CD4-positive, alpha-beta T cell treated with Interleukin-15 for 1 hour (primary cell): ENCODE data around the gene LYPD5.
"Not testable (repeated sequence)": the region's sequence is repeated elsewhere in the genome, so short reads cannot be mapped to it uniquely, and the experiment has no call there.

ENCODE experiments used
- DNase-seq: peaks from one replicate; pipeline ENCODE4 v3.0.0-alpha.2; 2020

The LYPD5 gene

DNA sequence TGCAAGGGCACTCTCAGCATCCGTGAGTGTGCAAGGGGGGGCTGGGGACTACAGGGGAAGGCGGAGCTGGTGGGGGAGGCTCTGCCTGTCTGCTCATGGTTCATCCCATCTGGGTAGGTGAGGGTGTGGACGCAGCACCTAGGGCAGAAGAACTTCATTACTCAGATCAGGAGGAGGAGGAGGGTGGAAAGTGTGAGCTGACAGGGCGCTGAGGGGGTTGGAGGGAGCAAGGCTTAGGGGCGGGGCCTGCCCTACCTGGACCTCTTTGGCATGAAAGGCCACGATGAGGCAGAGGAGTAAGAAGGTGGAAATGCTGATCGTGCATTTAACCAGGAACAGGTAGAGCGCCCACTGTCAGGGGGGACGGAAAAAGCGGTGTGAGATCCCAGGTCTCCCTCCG is 26.0 kb downstream of the LYPD5 start:
- DNase-seq: no peak

DNA sequence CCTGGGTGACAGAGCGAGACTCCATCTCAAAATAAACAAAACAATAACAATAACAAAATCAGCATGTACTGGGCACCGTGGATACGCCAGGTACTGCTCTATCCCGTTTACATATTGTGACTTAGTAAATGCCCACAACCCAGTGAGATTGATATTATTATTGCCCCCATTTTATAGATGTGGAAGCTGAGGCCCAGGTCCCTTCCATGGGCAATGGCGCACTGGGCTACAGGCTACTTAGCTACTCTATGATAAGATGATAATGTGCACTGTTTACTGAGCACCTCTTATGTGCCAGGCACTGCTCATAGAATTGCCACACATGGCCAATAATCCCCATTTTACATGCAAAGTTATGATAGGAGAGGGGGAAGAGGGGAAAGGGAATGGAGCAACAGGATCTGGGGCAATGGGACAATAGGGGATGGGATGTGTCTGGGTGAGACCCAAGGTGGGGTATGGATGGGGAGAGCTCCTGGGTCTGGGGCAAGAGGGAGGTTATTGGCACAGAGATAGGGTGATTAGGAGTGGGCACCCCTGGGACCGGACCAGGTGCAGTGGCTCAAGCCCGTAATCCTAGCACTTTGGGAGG is 26.9 kb downstream of the LYPD5 start:
- DNase-seq: no peak

DNA sequence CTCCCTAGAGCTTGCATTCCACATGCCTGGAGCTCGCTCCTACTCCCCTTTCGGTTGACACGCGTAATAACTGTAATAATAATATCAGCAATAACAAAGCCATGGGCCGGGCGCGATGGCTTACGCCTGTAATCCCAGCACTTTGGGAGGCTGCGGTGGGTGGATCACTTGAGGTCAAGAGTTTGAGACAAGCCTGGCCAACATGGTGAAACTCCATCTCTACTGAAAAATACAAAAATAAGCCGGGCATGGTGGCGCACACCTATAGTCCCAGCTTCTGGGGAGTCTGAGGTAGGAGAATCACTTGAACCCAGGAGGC is 27.3 kb downstream of the LYPD5 start:
- DNase-seq: not testable (repeated sequence)

DNA sequence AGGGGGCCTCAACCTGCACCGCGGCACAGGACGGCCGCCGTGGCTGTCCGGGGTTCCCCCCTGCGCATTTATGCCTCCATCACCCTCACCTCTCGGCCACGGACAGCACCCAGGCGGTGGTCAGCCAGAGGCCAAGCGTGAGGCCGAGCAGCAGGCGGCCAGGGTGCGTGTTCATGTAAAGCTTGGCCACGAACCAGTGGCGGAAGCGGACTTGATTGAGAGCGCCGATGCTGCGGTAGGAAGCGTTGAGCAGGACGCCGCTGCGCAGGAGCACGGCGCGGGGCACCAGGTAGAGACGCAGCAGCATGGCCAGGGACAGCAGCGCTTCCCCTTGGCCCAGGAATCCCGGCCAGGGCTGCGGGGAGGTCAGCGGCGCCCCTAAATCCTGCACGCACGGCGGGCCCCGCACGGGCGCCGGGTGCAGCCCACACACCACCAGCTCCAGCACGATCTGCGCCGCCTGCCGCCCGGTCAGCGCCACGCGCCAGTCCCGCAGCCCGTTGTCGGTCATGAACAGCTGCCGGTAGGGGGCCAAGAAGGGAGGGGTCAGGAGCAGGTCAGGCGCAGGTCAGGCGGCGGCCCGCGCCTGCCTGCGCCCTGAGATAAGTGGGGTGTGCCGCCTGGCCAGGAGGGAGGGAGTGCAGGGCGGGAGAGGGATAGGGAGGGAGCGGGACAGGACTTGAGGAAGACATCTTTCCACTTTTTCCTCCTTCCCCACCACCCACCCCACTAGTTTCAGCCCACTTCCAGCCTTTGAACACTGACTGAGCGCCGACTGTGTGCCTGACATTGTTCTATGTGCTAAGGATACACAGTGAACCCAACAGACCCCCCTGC is 27.9 kb downstream of the LYPD5 start:
- DNase-seq: peak; percentile 40

DNA sequence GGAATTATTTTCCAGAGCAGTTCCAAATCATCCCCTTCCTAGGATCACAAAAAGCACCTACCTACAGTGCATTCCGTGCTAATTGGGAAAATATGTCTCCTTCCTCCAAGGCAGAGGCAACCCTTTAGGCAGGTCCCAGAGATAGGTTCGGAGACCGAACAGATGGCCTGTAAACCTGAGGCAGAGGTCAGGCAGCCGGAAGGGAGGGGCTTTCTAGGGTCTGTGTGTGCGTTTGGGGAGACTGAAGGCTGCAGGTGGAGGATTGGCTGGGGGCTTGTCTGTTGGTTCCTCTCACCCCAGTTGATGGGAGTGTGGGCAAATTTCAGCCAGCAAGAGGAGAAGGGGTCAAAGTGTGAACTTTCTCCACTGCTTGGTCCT is 28.5 kb downstream of the LYPD5 start:
- DNase-seq: no peak

DNA sequence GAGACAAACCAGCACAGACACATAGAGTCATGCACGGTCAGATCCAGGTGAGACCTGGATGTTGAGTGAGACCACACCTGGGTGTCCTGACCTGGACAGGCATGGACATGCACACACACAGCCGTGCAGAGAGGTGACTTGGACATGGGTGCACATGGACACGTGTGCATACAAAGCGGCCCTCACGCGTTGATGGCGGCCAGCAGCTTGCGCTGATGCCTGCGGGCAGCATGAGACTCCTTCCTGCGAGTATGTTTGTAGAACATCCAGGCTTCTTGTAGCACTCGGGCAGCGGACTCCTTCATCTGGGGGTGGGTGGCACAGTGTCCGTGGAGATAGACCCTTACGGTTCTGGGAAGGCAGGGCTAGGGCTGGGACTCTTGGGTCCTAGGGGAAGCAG is 33.0 kb downstream of the LYPD5 start:
- no peak for DNase-seq

DNA sequence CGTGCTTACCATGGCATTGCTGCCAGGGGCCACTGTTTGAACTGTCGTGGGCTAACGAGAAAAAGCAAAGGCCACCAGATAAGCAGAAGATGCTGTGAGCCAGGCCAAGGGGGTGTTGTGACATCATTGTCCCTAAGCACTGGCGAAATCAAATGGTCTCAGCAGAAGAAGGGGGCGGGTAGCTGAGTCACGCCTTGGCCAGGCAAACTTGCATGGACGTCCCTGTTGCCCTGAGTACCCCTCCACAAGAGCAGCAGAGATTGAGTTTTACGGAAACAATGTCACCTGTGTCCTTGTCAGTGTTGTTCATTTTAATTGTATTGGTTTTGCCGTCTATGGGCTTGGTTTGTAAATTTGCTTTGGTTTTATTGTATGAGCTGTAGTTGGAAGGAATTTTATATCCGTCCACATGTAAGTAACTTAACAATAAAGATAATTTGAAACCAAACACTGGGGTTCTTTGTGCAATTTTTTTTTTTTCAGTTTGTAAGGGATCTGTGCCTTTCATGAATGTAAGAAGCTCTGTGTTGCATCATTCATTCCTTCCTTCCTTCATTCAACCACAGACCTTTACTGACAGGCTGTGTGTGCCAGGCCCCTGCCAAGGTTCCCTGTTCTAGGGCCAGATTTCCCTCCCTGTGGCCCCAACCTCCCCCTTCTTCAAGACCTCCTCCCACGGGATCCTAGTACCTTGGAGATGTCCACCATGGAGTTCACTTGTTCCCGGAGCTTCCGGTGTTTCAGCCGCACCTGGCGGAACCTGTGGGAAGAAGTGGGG is 33.8 kb downstream of the LYPD5 start:
- peak; percentile 42 for DNase-seq

DNA sequence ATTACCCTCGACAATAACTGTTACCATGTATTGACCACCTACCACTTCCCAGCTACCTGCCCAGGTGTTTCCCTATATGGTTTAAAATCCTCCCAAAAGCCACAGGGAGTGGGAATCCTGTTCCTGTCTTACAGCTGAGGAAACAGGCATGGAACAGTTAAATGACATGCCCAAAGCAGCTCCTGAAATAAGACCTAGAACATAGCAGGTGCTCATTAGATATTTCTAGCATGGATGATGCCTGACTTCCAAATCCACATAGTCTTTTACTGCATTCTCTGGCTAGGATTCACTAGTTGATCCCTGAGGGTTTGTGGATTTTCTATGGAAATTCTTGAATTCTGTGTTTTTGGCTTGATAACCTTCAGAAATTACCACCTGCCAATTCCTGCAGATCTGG is 34.4 kb downstream of the LYPD5 start:
- no peak for DNase-seq

DNA sequence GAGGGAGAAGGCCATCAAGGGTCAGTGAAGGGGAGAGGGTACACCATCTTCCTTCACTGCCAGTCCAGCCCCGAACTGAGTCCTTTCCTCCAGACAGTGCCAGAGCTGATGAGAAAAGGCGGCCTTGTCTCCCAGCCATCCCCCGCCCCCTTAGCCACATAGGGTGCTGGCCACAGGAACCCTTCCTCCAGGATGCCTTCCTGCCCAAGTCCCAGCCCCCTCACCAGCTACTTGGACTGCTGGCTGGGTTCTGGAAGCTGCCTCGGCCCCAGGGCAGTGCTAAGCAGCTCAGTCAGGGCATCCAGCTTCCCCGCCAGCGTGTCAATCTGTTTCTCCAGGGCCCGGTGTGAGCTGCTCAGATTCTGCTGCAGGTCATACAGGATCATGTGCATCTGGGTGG is 34.9 kb downstream of the LYPD5 start:
- no peak for DNase-seq

DNA sequence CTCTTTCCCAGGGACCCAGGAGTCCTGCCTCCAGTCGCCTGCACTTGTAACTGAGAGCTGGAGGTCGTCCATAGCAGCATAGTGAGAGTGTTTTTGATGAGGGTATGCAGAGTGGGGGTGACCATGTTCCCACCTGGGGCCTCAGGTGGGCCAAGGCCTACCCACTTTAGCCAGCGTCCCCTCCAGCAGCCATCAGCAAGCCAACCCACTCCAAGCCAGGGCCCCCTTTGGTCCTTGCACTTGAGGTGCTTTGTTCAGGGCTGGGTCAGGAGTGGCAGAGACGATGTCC is 35.5 kb downstream of the LYPD5 start:
- DNase-seq: no peak

DNA sequence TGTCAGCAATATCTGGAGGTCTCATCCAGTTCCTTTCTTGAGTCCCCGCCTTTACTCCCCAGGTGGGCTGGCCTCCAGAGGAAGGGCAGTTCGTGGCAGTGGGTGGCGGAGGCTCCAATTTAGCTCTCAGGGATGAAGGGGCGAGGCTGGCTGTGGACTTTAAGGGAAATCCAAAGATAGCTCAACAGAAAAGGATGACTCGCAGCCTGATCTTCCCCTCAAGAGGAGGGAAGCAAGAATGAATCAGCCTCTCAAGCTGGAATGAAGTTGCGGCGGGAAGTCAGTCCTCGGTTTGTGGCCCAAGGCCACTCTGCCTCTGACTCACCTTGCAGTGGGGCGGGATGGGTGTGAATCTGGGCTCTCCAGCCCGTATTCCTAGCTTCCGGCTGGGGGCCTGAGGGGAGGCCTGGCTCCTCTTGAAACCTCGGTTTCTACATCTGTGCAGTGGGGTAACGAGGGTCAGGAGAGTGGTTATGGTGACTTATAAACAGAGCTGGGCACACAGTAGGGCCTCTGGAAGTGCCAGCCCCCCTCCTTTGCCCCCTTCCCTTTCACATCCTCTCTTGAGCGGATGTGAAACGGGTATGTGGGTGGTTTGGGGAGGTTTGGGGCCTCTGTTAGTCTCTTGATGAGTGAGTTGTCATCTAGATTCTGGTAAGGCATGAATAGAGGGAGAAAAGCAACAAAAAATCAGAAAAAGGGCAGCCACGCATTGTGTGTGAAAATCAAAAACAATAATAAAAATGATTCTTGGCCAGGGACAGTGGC is 37.0 kb downstream of the LYPD5 start:
- DNase-seq: peak; percentile 75

DNA sequence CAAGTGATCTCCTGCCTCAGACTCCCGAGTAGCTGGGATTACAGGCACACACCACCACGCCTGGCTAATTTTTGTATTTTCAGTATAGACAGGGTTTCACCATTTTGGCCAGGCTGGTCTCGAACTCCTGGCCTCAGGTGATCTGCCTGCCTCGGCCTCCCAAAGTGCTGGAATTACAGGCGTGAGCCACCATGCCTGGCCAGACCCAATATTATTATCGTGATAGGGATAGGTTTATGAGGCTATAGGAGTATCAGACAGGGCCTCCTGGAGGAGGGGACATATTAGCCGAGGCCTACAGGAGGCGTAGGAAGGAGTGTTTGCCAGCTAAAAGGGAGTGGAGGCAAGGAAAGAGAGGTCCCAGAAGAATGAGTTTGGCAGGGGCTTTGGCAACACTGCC is 37.6 kb downstream of the LYPD5 start:
- DNase-seq: not testable (repeated sequence)

DNA sequence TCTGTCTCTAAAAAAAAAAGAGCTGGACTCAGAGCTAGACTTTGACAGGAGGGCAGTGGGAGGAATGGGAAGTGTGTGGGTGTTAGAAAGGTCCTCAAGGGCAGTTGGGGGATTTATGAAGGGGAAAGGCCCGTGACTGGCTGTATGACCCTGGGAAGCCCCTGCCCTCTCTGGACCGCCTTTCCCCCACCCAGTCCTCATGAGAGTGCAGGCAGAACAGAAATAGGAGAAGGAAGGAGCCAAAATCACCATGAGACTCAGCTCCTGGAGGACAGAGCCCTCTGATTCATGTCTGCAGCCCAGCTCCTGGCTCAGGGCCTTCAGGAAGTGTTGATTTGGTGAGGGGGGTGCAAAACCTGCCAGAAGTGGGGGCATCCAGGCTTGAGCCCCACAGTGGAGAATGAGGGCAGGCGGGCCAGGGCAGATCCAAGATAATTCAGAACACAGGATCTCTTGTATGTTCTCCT is 38.7 kb downstream of the LYPD5 start:
- DNase-seq: no peak

DNA sequence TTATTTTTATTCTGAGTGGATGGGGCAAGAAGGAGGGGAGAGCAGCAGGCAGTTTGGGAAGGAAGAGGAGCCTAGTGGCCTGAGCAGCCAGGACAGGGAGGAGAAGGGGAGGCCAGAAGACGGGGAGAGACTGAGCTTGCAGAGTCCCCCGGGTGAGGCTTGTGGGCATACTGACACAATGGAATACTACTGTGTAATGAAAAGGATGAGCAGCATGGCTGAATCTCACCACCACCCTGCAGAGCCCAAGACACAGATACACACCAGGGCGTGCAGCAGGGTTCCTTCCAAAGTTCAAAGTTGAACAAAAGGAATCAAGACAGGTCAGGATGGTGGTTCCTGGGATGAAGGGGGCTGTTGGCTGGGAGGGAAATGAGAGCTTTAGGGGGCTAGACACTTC is 39.4 kb downstream of the LYPD5 start:
- DNase-seq: no peak

DNA sequence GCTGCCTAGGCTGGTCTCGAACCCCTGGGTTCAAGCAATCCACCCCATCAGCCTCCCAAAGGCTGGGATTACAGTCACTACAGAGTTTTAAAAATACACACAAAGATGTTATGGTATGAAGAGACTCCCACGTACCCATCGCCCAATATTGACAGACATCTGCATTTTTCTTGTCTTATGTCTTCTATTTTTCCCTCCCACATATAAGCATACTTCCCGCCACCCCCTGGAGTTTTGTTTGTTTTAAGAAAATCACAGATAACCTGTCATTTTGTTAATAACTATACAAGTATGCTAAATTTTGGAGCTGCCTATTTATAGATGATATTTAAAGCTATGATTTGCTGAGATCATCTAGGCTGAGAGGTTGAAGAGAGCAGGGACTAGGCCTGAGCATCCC is 41.3 kb downstream of the LYPD5 start:
- DNase-seq: no peak

DNA sequence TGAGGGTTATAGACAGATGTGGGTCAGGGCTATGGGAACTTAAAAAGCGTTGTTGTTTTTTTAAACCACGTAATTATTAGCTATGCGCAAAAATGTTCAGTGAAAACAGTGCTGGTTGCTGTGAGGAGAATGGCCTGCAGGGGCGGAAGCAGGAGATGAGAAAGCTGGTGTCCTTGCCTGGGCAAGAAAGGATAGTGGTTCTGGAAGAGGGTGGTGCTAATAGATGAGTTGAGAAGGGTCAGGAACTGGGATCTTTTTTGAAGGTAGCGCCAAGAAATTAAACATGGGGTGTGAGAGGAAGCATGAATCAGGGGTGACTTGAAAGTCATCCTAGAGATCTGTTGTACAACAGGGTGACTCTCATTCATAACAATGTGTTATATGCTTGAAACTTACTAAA is 42.7 kb downstream of the LYPD5 start:
- no peak for DNase-seq

DNA sequence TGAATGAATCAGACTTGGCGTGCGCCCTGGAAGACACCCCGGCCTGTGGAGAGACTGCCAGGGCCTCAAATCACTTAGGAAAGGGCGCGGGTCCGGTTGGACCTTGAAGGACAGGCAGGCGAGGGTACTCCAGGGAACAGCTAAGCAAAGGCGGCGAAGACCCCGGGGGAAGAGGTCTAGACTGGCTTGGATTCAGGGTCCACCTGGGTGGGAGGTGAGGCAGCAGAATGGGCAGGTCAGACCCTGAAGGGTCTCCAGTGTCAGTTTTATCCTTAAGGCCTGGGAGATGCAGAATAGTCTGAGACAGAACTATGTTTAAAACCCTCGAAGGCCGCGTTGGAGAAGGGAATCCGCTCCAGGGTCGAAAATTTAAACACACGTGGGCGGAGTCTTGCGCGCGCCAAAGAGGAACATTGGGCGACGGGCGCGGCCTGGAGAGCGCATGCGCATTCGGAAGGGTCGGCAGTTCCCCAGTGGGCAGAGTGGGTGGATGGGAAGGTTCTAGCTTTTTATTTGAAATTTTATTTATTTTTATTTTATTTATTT is 46.9 kb downstream of the LYPD5 start:
- DNase-seq: peak; percentile 81

DNA sequence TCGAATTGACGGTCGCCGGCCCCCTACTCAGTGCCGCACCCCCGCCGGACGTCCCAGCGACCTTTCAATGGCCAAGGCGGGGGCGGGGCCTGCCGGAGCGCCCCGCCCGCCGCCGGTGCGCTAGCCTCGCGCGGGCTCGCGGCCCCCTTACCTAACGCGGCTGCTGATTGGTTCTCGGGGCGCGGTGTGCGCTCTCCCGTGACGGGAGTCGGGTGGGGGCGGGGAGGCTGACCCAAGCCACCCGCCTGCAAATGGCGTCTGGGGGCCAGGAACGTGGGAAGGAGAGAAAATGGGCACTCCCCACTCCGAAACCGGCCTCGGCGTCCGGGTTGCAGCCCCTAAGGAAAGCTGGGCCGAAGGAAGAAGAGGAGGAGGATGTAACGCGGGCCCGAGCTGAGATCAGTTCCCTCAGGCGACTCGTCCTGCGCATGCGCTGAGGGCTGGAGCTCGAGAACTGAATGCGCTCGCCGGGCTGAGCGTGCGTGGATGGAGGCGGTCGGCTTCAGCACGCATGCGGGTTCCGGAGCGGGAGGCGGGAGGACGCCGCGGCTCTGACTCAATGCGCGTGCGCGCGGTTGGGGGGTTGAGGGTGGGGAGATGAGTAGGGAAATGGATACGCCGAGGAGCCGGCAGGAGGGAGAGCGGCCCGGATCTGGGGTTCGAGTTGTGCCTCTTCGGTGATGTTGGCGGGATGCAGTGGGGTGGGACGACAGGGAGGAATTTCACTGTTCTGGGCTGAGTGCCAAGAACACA is 47.6 kb downstream of the LYPD5 start, which contains the start of gene SMG9:
Gene SMG9 (minus strand): TSS at position 460 of the 753 bp plus-strand sequence. CDS start 4,221 bp downstream, outside the sequence.
- DNase-seq: peak; percentile 98

DNA sequence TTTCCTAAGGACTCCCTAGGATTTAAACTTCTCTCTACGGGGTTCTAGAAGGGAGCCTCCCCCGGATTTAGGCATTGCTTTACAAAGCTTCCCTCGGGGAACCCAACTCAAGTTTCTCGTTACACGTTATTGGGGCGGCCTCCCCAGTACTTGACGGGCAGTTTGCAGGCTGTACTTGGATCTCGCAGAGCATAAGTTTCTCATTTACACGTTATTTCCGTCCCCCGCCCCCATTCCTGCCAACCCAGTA is 48.1 kb downstream of the LYPD5 start:
- DNase-seq: no peak

DNA sequence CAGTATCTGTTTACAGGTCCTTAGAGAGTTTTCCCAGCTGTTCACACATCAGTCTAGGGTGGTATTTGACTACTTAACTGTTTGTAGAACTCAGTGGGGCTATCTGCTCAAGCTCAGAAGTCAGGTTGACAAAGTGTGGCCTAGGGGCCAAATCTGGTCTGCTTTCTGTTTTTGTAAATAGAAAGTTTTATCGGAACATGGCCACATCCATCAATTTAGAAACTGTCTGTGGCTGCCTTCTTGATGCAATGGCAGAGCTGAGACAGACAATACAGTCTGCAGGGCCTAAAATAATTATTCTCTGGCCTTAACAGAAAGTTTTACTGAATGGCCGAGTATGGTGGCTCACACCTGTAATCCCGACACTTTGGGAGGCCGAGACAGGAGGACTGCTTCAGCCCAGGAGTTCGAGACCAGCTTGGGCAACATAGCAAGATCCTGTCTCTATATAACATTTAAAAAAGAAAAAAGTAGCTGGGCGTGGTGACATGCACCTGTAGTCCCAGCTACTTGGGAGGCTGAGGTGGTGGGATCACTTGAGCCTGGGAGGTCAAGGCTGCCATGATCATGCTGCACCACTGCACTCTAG is 49.9 kb downstream of the LYPD5 start:
- DNase-seq: no peak

DNA sequence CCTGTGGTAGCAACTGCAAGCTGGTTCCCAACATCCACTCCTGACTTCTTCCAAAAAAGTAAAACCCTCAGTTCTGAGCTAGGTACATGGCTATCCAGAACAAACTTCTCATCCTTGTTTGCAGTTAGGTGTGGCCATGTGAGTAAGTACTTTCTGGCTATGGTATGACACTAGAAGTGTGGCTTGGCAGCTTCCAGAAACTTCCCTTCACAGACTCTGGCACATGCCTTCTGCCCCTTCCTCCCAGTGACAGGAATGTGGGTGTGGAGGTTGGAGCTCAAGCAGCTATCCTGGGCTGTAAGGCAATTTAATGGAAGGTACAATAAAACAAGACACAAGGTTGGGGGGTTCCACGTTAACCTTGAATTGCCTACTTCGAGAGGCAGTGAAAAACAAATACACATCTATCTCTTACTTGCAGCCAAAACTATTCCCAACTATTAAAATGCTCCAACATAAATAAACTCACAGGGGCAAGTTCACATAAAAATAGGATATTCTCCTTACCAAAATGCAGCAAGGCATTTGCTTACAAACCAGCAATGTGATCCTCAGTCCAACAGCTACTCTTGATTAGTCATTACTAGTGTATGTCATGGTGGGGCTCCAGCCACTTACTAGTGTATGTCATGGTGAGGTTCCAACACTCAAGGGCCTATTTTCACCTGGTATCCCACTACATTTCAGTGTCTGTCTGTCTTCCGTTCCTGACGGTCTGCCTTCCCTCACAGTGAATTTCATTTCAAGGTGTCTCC is 50.6 kb downstream of the LYPD5 start:
- no peak for DNase-seq
